Endothelial cell of umbilical vein (primary cell): ENCODE results near the gene KCNE4. TPM values are rescaled to one million over a fixed set of nuclear protein-coding genes. Genes with fewer than 3 reads are reported as not detected.
A peak's percentile ranks its signal among the peaks of the same experiment; 100 is the strongest.

ENCODE experiments used
- BruUV-seq: library from RNA; stranded (reverse); fragments of 400-500 nt; replicated peaks from 2 replicates; lab custom pipeline; 2021; lab: Mats Ljungman, UMichigan
- CTCF ChIA-PET: fragments of 300-600, 350-600 bp; sonication (Branson Sonifier 250); formaldehyde crosslinking; loops from one replicate; lab custom pipeline; 2021; ENCODE audit warnings: antibody characterized with exemption, inconsistent platforms; lab: Charles Lee
- POLR2A ChIA-PET: fragments of 300-600, 350-600 bp; sonication (Branson Sonifier 250); formaldehyde crosslinking; loops from one replicate; lab custom pipeline; 2021; ENCODE audit warnings: antibody characterized with exemption, inconsistent platforms; lab: Charles Lee
- DNase-seq: peaks from one replicate; pipeline ENCODE4 v3.0.0-alpha.2; 2011; ENCODE audit warnings: low read depth, low spot score
- FAIRE-seq: peaks from 2 replicates; lab custom pipeline; 2011; peaks lifted over from hg19 to GRCh38; lab: Jason Lieb, UNC
- H2AFZ ChIP-seq: 2 replicates; pipeline ENCODE4 v1.6.0; 2012; ENCODE audit warnings: low read depth, low read length, control low read depth, inconsistent platforms
- H3K27ac ChIP-seq: 2 replicates; pipeline ENCODE4 v1.5.1; 2011; ENCODE audit warnings: low read depth, mild to moderate bottlenecking, control low read depth, low read length, moderate library complexity; ENCODE audit not compliant: insufficient read depth
- H3K27me3 ChIP-seq, 2 experiments: 2 replicates each; pipeline versions ENCODE4 v1.6.0 to v1.6.1; 2011; ENCODE audit warnings: low read length in 2 of 2, mixed read lengths in 1 of 2; ENCODE audit not compliant: control insufficient read depth in 2 of 2, insufficient read depth in 2 of 2
- H3K36me3 ChIP-seq, 2 experiments: 2 replicates in 1 of 2; 3 replicates in 1 of 2; pipeline ENCODE4 v1.5.1; 2011; ENCODE audit warnings: low read length in 2 of 2, mild to moderate bottlenecking in 1 of 2, moderate library complexity in 1 of 2; ENCODE audit not compliant: control insufficient read depth in 2 of 2, insufficient read depth in 2 of 2; ENCODE audit errors: extremely low read depth in 1 of 2
- H3K4me1 ChIP-seq: 3 replicates; pipeline ENCODE4 v1.5.1; 2011; ENCODE audit warnings: mild to moderate bottlenecking, low read length; ENCODE audit not compliant: control insufficient read depth, insufficient read depth; ENCODE audit errors: extremely low read depth
- H3K4me2 ChIP-seq: 2 replicates; pipeline ENCODE4 v1.6.1; 2011; ENCODE audit warnings: low read length, control low read depth, mixed read lengths; ENCODE audit not compliant: insufficient read depth
- H3K4me3 ChIP-seq, 3 experiments: fragments of 200-600 bp in 1 of 3; sonication (generic), shearing (Covaris generic) in 1 of 3; replicated peaks in 1 of 3; 2 replicates each; pipeline ENCODE4 v1.5.1; 2011 to 2016; ENCODE audit warnings: control low read depth in 3 of 3, low read length in 3 of 3, mild to moderate bottlenecking in 2 of 3, inconsistent platforms in 1 of 3, low read depth in 1 of 3, moderate library complexity in 1 of 3; ENCODE audit not compliant: insufficient read depth in 1 of 3
- H3K79me2 ChIP-seq: 2 replicates; pipeline ENCODE4 v1.6.0; 2012; ENCODE audit warnings: low read length, inconsistent platforms; ENCODE audit not compliant: control insufficient read depth, insufficient read depth
- H3K9ac ChIP-seq: replicated peaks from 2 replicates; pipeline ENCODE3; 2011; ENCODE audit warnings: low read length, control low read depth; ENCODE audit not compliant: insufficient read depth; ENCODE audit errors: extremely low read depth
- H3K9me1 ChIP-seq: replicated peaks from 3 replicates; pipeline ENCODE4 v1.6.0; 2011; ENCODE audit warnings: mild to moderate bottlenecking, low read length; ENCODE audit not compliant: control insufficient read depth, insufficient read depth; ENCODE audit errors: extremely low read depth
- H3K9me3 ChIP-seq: replicated peaks from 2 replicates; pipeline ENCODE4 v1.5.1; 2012; ENCODE audit warnings: low read length, inconsistent platforms; ENCODE audit not compliant: control insufficient read depth, insufficient read depth
- H4K20me1 ChIP-seq: replicated peaks from 2 replicates; pipeline ENCODE3; 2011; ENCODE audit warnings: mild to moderate bottlenecking, low read length; ENCODE audit not compliant: control insufficient read depth, insufficient read depth; ENCODE audit errors: extremely low read depth
- CTCF ChIP-seq, 2 donors: IDR thresholded peaks; 1 replicate in 1 of 2; 2 replicates in 1 of 2; pipeline ENCODE4 v1.5.1; 2011; ENCODE audit warnings: low read length in 2 of 2, mild to moderate bottlenecking in 2 of 2, moderate library complexity in 2 of 2, control low read depth in 1 of 2, inconsistent platforms in 1 of 2, low read depth in 1 of 2; ENCODE audit not compliant: insufficient read depth in 1 of 2; ENCODE audit errors: extremely low read depth in 1 of 2
- EZH2 ChIP-seq: IDR thresholded peaks from 2 replicates; pipeline ENCODE4 v1.6.1; 2012; ENCODE audit warnings: borderline replicate concordance, low read depth, mild to moderate bottlenecking, moderate library complexity, low read length, inconsistent platforms; ENCODE audit not compliant: severe bottlenecking
- FOS ChIP-seq: IDR thresholded peaks from 2 replicates; pipeline ENCODE4 v1.6.1; 2011; ENCODE audit warnings: mild to moderate bottlenecking, low read length, moderate library complexity, borderline replicate concordance; ENCODE audit not compliant: insufficient read depth
- GATA2 ChIP-seq: IDR thresholded peaks from 2 replicates; pipeline ENCODE4 v1.7.0; 2011; ENCODE audit warnings: low read depth, mild to moderate bottlenecking, moderate library complexity, mixed read lengths, low read length; ENCODE audit not compliant: insufficient read length, insufficient read depth
- JUN ChIP-seq: IDR thresholded peaks from 2 replicates; pipeline ENCODE4 v1.6.1; 2011; ENCODE audit warnings: borderline replicate concordance, low read depth; ENCODE audit not compliant: insufficient read length, insufficient read depth
- MAX ChIP-seq: IDR thresholded peaks from 2 replicates; pipeline ENCODE4 v1.6.1; 2011; ENCODE audit not compliant: insufficient read depth, insufficient read length
- MYC ChIP-seq: IDR thresholded peaks from one replicate; pipeline ENCODE4 v1.6.1; 2011; ENCODE audit warnings: mild to moderate bottlenecking, low read depth, low read length
- POLR2A ChIP-seq: IDR thresholded peaks from 2 replicates; pipeline ENCODE4 v1.6.1; 2012; ENCODE audit warnings: low read depth, mild to moderate bottlenecking, control low read depth, low read length
- POLR2AphosphoS5 ChIP-seq: IDR thresholded peaks from 2 replicates; pipeline ENCODE4 v1.6.1; 2012; ENCODE audit warnings: low read depth, mild to moderate bottlenecking, control low read depth, low read length, moderate library complexity; ENCODE audit not compliant: insufficient read depth
- dilution Hi-C: fragments of 300-500 bp; cut with MboI; formaldehyde crosslinking; loops from one replicate; pipeline ENCODE4 v1.15.0; 2019; ENCODE audit warnings: low sequenced_read_pairs; ENCODE audit not compliant: extremely low pct_ligation_motif_present
- intact Hi-C: fragments of 100-400 bp; cut with micrococcal nuclease; formaldehyde crosslinking; loops from one replicate; pipeline ENCODE4 v1.10.0; 2022
- polyA plus RNA-seq, 4 experiments: library from polyadenylated mRNA; depleted of rRNA in 3 of 4; stranded (reverse) in 3 of 4; unstranded in 1 of 4; fragments of >200 nt; gene quantifications; 2 replicates each; pipeline versions ENCODE4 v1.2.1 to v1.2.3, GENCODE V29; 2011 to 2012; ENCODE audit warnings: missing spikeins in 1 of 4
- total RNA-seq: library from RNA; stranded (reverse); gene quantifications from 2 replicates; pipeline ENCODE4 v1.2.3, GENCODE V29; 2021

Gene KCNE4
- total and polyA plus RNA-seq, 2 donors (not counting 3 experiments of a cell fraction or from before 2014, with no cell fraction given), result 0.01 TPM; not detected in 1

DNA sequence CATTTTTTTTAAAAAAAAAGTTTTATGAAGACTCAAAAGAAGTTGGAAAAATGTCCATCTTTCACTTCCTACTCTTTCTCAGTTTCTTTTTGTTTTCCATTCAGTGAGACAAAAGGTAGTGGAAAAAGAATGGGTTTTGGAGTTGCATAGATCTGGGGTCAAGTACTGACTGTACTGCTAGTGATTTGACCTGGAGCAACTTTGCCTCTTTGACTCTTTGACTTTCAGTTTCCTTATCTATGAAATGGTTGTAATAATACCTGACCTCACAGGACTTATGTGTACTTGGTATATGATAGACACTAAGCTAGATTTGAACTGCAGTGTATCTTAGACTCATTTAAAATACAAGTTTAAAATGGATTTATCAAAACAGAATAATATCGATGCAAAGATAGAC is 3.5 kb upstream of the KCNE4 start:
- intact Hi-C loops (no loop called here), dilution Hi-C loops (no loop called here)
- Histone ChIP-seq H3K27me3 (peaks cover 0 to 5% of the 10 kb centered on the region in 2 experiments), H3K4me2 (no peak overlapping the region), H3K4me3 (no peak overlapping the region), H2AFZ (no peak overlapping the region), H3K4me1 (peaks cover 7% of the 10 kb centered on the region), H3K36me3 (no peaks in the 10 kb centered on the region), H3K9me3 (no peaks in the 10 kb centered on the region), H3K9ac (no peak overlapping the region), H4K20me1 (no peaks in the 10 kb centered on the region), H3K27ac (no peak overlapping the region), H3K79me2 (no peaks in the 10 kb centered on the region), H3K9me1 (no peaks in the 10 kb centered on the region)
- no TSS peak for BruUV-seq
- DNase-seq, result no peak
- CTCF ChIA-PET, result no interaction called here
- no peak for TF ChIP-seq FOS
- TF ChIP-seq POLR2AphosphoS5, result no peak
- no peak for TF ChIP-seq MYC
- no peak for TF ChIP-seq MAX
- no peak for TF ChIP-seq GATA2
- no peak for TF ChIP-seq CTCF (IDR thresholded peaks at IDR 0.05; ENCODE audit: extremely low read depth in 1 of 2, insufficient read depth in 1 of 2, low read depth in 1 of 2, low read length in 2 of 2)
- no peak for TF ChIP-seq EZH2
- no peak for TF ChIP-seq POLR2A
- TF ChIP-seq JUN, result no peak
- peak; percentile 62 for FAIRE-seq
- POLR2A ChIA-PET, result no interaction called here
